Measurements from ENCODE around the gene PTPN1.

PTPN1 gene

GRCh38 chr20:50610212-50610718, 100.1 kb downstream of the PTPN1 start:
- Histone ChIP-seq H3K27ac (ENCODE audit: poor library complexity, severe bottlenecking) (no peak overlapping the region), H3K4me3 (ENCODE audit: severe bottlenecking) (no peak overlapping the region), H3K27me3 (ENCODE audit: insufficient read depth, poor library complexity, severe bottlenecking) (no peaks in the 10 kb centered on the region), H3K36me3 (ENCODE audit: low read depth) (no peaks in the 10 kb centered on the region), H3K4me1 (ENCODE audit: insufficient read depth, poor library complexity, severe bottlenecking) (no peaks in the 10 kb centered on the region), H3K9me3 (ENCODE audit: severe bottlenecking) (no peaks in the 10 kb centered on the region)
- DNase-seq (ENCODE audit: low spot score) (no peak), ATAC-seq (ENCODE audit: low read depth) (peak; percentile 28; the same call in 2 of the 3 replicates)
- TF ChIP-seq, protein P1, sequence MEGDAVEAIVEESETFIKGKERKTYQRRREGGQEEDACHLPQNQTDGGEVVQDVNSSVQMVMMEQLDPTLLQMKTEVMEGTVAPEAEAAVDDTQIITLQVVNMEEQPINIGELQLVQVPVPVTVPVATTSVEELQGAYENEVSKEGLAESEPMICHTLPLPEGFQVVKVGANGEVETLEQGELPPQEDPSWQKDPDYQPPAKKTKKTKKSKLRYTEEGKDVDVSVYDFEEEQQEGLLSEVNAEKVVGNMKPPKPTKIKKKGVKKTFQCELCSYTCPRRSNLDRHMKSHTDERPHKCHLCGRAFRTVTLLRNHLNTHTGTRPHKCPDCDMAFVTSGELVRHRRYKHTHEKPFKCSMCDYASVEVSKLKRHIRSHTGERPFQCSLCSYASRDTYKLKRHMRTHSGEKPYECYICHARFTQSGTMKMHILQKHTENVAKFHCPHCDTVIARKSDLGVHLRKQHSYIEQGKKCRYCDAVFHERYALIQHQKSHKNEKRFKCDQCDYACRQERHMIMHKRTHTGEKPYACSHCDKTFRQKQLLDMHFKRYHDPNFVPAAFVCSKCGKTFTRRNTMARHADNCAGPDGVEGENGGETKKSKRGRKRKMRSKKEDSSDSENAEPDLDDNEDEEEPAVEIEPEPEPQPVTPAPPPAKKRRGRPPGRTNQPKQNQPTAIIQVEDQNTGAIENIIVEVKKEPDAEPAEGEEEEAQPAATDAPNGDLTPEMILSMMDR (IDR thresholded peaks at IDR 0.05; ENCODE audit: poor library complexity, severe bottlenecking) = peak; percentile 35

- DNase-seq (ENCODE audit: low spot score) (peak; percentile 70), ATAC-seq (ENCODE audit: low read depth) (no peak)
- H3K4me3 ChIP-seq (ENCODE audit: severe bottlenecking) = no peak overlapping the region
- TF ChIP-seq, protein P1 (IDR thresholded peaks at IDR 0.05; ENCODE audit: poor library complexity, severe bottlenecking) = no peak
- H3K27me3 ChIP-seq (ENCODE audit: insufficient read depth, poor library complexity, severe bottlenecking) = no peaks in the 10 kb centered on the region
- no peaks in the 10 kb centered on the region for H3K4me1 ChIP-seq (ENCODE audit: insufficient read depth, poor library complexity, severe bottlenecking)
- no peaks in the 10 kb centered on the region for H3K36me3 ChIP-seq (ENCODE audit: low read depth)
- H3K27ac ChIP-seq (ENCODE audit: poor library complexity, severe bottlenecking) = no peak overlapping the region
- no peaks in the 10 kb centered on the region for H3K9me3 ChIP-seq (ENCODE audit: severe bottlenecking)
Measured at GRCh38 chr20:50611128-50611810, 101.1 kb downstream of the PTPN1 start.

GRCh38 chr20:50613438-50614169, 103.4 kb downstream of the PTPN1 start:
- no peak overlapping the region for H3K4me3 ChIP-seq (ENCODE audit: severe bottlenecking)

DNA sequence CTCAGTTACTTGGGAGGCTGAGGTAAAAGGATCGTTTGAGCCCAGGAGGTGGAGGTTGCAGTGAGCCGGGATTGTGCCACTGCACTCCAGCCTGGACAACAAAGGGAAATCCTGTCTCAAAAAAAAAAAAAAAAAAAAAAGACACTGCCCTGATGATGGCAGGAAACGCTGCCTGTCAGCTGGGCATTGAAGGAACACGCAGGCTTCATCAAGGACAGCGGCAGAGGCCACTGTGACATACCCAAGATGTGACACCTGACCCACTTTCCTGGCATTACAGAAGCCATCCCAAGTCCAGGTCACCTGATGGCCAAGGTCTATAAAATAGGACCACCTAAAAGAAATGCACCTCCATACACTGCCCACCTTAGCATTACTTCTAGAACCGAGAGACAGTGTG, 105.2 kb downstream of the PTPN1 start:
- no peaks in the 10 kb centered on the region for H3K36me3 ChIP-seq (ENCODE audit: low read depth)
- H3K27me3 ChIP-seq (ENCODE audit: insufficient read depth, poor library complexity, severe bottlenecking) = no peaks in the 10 kb centered on the region
- H3K9me3 ChIP-seq (ENCODE audit: severe bottlenecking) = no peaks in the 10 kb centered on the region
- ATAC-seq (ENCODE audit: low read depth) (no peak), DNase-seq (ENCODE audit: low spot score) (no peak)
- H3K4me1 ChIP-seq (ENCODE audit: insufficient read depth, poor library complexity, severe bottlenecking) = no peaks in the 10 kb centered on the region
- H3K27ac ChIP-seq (ENCODE audit: poor library complexity, severe bottlenecking) = no peak overlapping the region
- no peak overlapping the region for H3K4me3 ChIP-seq (ENCODE audit: severe bottlenecking)
- TF ChIP-seq, protein P1 (IDR thresholded peaks at IDR 0.05; ENCODE audit: poor library complexity, severe bottlenecking) = no peak

More at GRCh38 chr20:50613438-50614169, 103.4 kb downstream of the PTPN1 start:
- H3K9me3 ChIP-seq (ENCODE audit: severe bottlenecking) = no peaks in the 10 kb centered on the region
- no peak overlapping the region for H3K27ac ChIP-seq (ENCODE audit: poor library complexity, severe bottlenecking)
- ATAC-seq (ENCODE audit: low read depth) (no peak), DNase-seq (ENCODE audit: low spot score) (peak; percentile 74)
- H3K4me1 ChIP-seq (ENCODE audit: insufficient read depth, poor library complexity, severe bottlenecking) = no peaks in the 10 kb centered on the region
- H3K27me3 ChIP-seq (ENCODE audit: insufficient read depth, poor library complexity, severe bottlenecking) = no peaks in the 10 kb centered on the region
- H3K36me3 ChIP-seq (ENCODE audit: low read depth) = no peaks in the 10 kb centered on the region
- TF ChIP-seq, protein P1 (IDR thresholded peaks at IDR 0.05; ENCODE audit: poor library complexity, severe bottlenecking) = no peak

Data from RWPE2 (cell line).